HepG2 (cell line): Measurements from ENCODE around the gene HPDL. TPM values are rescaled to one million over a fixed set of nuclear protein-coding genes. Genes with fewer than 3 reads are reported as not detected.

Experiments used
- ATAC-seq: fragments of 200-7000 bp; cut with Tn5 transposase; 3 replicates; pipeline ENCODE4 v1.9.1; 2020; ENCODE audit warnings: mild to moderate bottlenecking, moderate library complexity
- BruUV-seq: library from RNA; stranded (reverse); fragments of 400-500 nt; replicated peaks from 2 replicates; lab custom pipeline; 2021; lab: Mats Ljungman, UMichigan
- CTCF ChIA-PET: fragments of 300-600 bp; formaldehyde crosslinking; extraction: SDS; loops from one replicate; lab custom pipeline; 2021; ENCODE audit warnings: low total read pairs, inconsistent platforms, low intra/inter-chr PET ratio; lab: Yijun Ruan, JAX
- POLR2A ChIA-PET: fragments of 350-600 bp; sonication (Branson Sonifier 250); formaldehyde crosslinking; loops from one replicate; lab custom pipeline; 2020; ENCODE audit warnings: antibody characterized with exemption, inconsistent platforms; lab: Yijun Ruan, JAX
- DNase-seq: peaks from one replicate; pipeline ENCODE4 v3.0.0-alpha.2; 2015; ENCODE audit warnings: low spot score
- FAIRE-seq: peaks from 3 replicates; lab custom pipeline; 2011; peaks lifted over from hg19 to GRCh38; lab: Jason Lieb, UNC
- H2AFZ ChIP-seq: one replicate; pipeline ENCODE4 v1.6.1; 2011; ENCODE audit warnings: low read length, inconsistent platforms
- H3K27ac ChIP-seq: fragments of 300-600 bp; 3 replicates; pipeline ENCODE4 v1.8.0; 2011; ENCODE audit warnings: mixed run types, mild to moderate bottlenecking, mixed read lengths, low read length, inconsistent platforms; ENCODE audit not compliant: insufficient read depth; ENCODE audit errors: extremely low read length
- H3K27me3 ChIP-seq, 2 experiments: fragments of 200-600 bp in 1 of 2; 2 replicates in 1 of 2; 3 replicates in 1 of 2; pipeline versions ENCODE4 v1.6.0 to v1.8.0; 2011; ENCODE audit warnings: low read length in 2 of 2, mild to moderate bottlenecking in 2 of 2, moderate library complexity in 2 of 2, inconsistent platforms in 1 of 2; ENCODE audit not compliant: insufficient read depth in 2 of 2, control insufficient read depth in 1 of 2
- H3K36me3 ChIP-seq, 2 experiments: fragments of 200-600 bp in 1 of 2; replicated peaks in 1 of 2; 2 replicates in 1 of 2; 3 replicates in 1 of 2; pipeline versions ENCODE4 v1.5.1 to v1.8.0; 2011; ENCODE audit warnings: low read length in 2 of 2, inconsistent platforms in 1 of 2; ENCODE audit not compliant: insufficient read depth in 2 of 2, control insufficient read depth in 1 of 2
- H3K4me1 ChIP-seq: 2 replicates; pipeline ENCODE4 v1.5.1; 2012; ENCODE audit warnings: low read length, inconsistent platforms; ENCODE audit not compliant: insufficient read depth
- H3K4me2 ChIP-seq: 2 replicates; pipeline ENCODE4 v1.6.0; 2011; ENCODE audit warnings: low read depth, low read length, inconsistent platforms
- H3K4me3 ChIP-seq, 3 experiments: fragments of 200-600 bp in 1 of 3; sonication (generic), shearing (Covaris generic) in 1 of 3; replicated peaks in 1 of 3; 2 replicates each; pipeline ENCODE4 v1.5.1; 2011 to 2016; ENCODE audit warnings: low read length in 3 of 3, inconsistent platforms in 2 of 3, low read depth in 2 of 3, mild to moderate bottlenecking in 2 of 3, control low read depth in 1 of 3, mixed read lengths in 1 of 3; ENCODE audit not compliant: insufficient read depth in 1 of 3
- H3K79me2 ChIP-seq: one replicate; pipeline ENCODE4 v1.6.1; 2011; ENCODE audit warnings: low read length, inconsistent platforms; ENCODE audit not compliant: insufficient read depth
- H3K9ac ChIP-seq: 2 replicates; pipeline ENCODE4 v1.6.0; 2011; ENCODE audit warnings: mild to moderate bottlenecking, low read depth, low read length, inconsistent platforms; ENCODE audit not compliant: insufficient read depth
- H3K9me3 ChIP-seq: 2 replicates; pipeline ENCODE4 v1.5.1; 2012; ENCODE audit warnings: mild to moderate bottlenecking, low read length
- H4K20me1 ChIP-seq: 2 replicates; pipeline ENCODE4 v1.6.0; 2011; ENCODE audit warnings: inconsistent platforms, mild to moderate bottlenecking, low read length, moderate library complexity; ENCODE audit not compliant: insufficient read depth
- ARNTL ChIP-seq: sonication (generic); formaldehyde crosslinking; IDR thresholded peaks from 2 replicates; pipeline ENCODE4 v1.4.0; 2020; ENCODE audit warnings: mild to moderate bottlenecking, missing genetic modification reagents
- CAMTA2 ChIP-seq: sonication (generic); formaldehyde crosslinking; IDR thresholded peaks from 2 replicates; pipeline ENCODE4 v1.4.0; 2020; ENCODE audit warnings: mild to moderate bottlenecking, missing genetic modification reagents, borderline replicate concordance
- GABPB1 ChIP-seq: IDR thresholded peaks from 2 replicates; pipeline ENCODE4 v1.6.1; 2016; ENCODE audit warnings: mild to moderate bottlenecking, missing genetic modification reagents, moderate library complexity, missing compliant biosample characterization
- JUN ChIP-seq: sonication (generic); formaldehyde crosslinking; IDR thresholded peaks from 2 replicates; pipeline ENCODE4 v1.4.0; 2020; ENCODE audit warnings: mild to moderate bottlenecking, missing genetic modification reagents
- MZF1 ChIP-seq: sonication (generic); formaldehyde crosslinking; IDR thresholded peaks from 2 replicates; pipeline ENCODE4 v1.8.1; 2023; ENCODE audit warnings: mild to moderate bottlenecking, missing genetic modification reagents, borderline replicate concordance
- NRL ChIP-seq: sonication (generic); formaldehyde crosslinking; IDR thresholded peaks from 2 replicates; pipeline ENCODE4 v1.5.0; 2020; ENCODE audit warnings: missing genetic modification reagents, mild to moderate bottlenecking, moderate library complexity, borderline replicate concordance
- REPIN1 ChIP-seq: sonication (generic); formaldehyde crosslinking; IDR thresholded peaks from 2 replicates; pipeline ENCODE4 v1.8.0; 2022; ENCODE audit warnings: missing genetic modification reagents, low read depth, mild to moderate bottlenecking, borderline replicate concordance
- SNAI1 ChIP-seq: sonication (generic); formaldehyde crosslinking; IDR thresholded peaks from 2 replicates; pipeline ENCODE4 v1.5.0; 2020; ENCODE audit warnings: mild to moderate bottlenecking, missing genetic modification reagents, borderline replicate concordance
- ZNF124 ChIP-seq: sonication (generic); formaldehyde crosslinking; IDR thresholded peaks from 2 replicates; pipeline ENCODE4 v1.4.0; 2020; ENCODE audit warnings: missing genetic modification reagents
- ZNF138 ChIP-seq: sonication (generic); formaldehyde crosslinking; IDR thresholded peaks from 2 replicates; pipeline ENCODE4 v1.5.0; 2020; ENCODE audit warnings: mild to moderate bottlenecking, low read depth, missing genetic modification reagents
- ZNF773 ChIP-seq: sonication (generic); formaldehyde crosslinking; IDR thresholded peaks from 2 replicates; pipeline ENCODE4 v1.4.0; 2020; ENCODE audit warnings: missing genetic modification reagents, borderline replicate concordance
- ZNF792 ChIP-seq: IDR thresholded peaks from 2 replicates; pipeline ENCODE4 v1.6.1; 2016
- WGBS: methylation state at CpG from one replicate; pipeline ENCODE4 v1.1.6; 2017; ENCODE audit warnings: low lambda C conversion rate; 5-methylcytosine and 5-hydroxymethylcytosine counted together
- in situ Hi-C: cut with HindIII; loops from 2 replicates; pipeline ENCODE4 v1.10.0; 2017; ENCODE audit warnings: low pct_unique_long_range_greater_than_20kb; ENCODE audit not compliant: extremely low pct_ligation_motif_present
- intact Hi-C: fragments of 100-400 bp; cut with micrococcal nuclease; formaldehyde crosslinking; loops from one replicate; pipeline ENCODE4 v1.10.0; 2022; ENCODE audit not compliant: unreplicated experiment
- polyA plus RNA-seq, 8 experiments: library from polyadenylated mRNA; depleted of rRNA in 3 of 8; stranded (reverse) in 7 of 8; unstranded in 1 of 8; fragments of >200 nt; fragmentation: Illumina TruSeq in 4 of 8; extraction: Trizol in 4 of 8; gene quantifications; 2 replicates each; pipeline versions ENCODE4 v1.2.1 to v1.2.3, GENCODE V29; 2011 to 2016; ENCODE audit warnings: low read depth in 4 of 8, missing spikeins in 1 of 8, mixed read lengths in 1 of 8; ENCODE audit not compliant: insufficient read depth in 1 of 8
- total RNA-seq, 5 experiments: library from RNA; depleted of rRNA; stranded (reverse); fragments of >200 nt; fragmentation: Illumina TruSeq; extraction: Trizol; gene quantifications; 2 replicates each; pipeline ENCODE4 v1.2.3, GENCODE V29; 2016; ENCODE audit warnings: low read depth in 1 of 5
- TF ChIP-seq, protein P1 (sequence below): sonication (generic); formaldehyde crosslinking; IDR thresholded peaks from 2 replicates; pipeline ENCODE4 v1.4.0; 2020; ENCODE audit warnings: mild to moderate bottlenecking, missing genetic modification reagents
- TF ChIP-seq, protein P2 (sequence below): sonication (generic); formaldehyde crosslinking; IDR thresholded peaks from 2 replicates; pipeline ENCODE4 v1.5.1; 2020; ENCODE audit warnings: missing genetic modification reagents, mild to moderate bottlenecking, borderline replicate concordance
- TF ChIP-seq, protein P3 (sequence below), 2 experiments: IDR thresholded peaks; 2 replicates each; pipeline ENCODE4 v1.6.1; 2011 to 2012; ENCODE audit warnings: low read length in 2 of 2, borderline replicate concordance in 1 of 2, low read depth in 1 of 2, mild to moderate bottlenecking in 1 of 2, moderate library complexity in 1 of 2
- TF ChIP-seq, protein P4 (sequence below): sonication (generic); formaldehyde crosslinking; IDR thresholded peaks from 2 replicates; pipeline ENCODE4 v1.4.0; 2020; ENCODE audit warnings: mild to moderate bottlenecking, missing genetic modification reagents
- TF ChIP-seq, protein P5 (sequence below): sonication (generic); formaldehyde crosslinking; IDR thresholded peaks from 2 replicates; pipeline ENCODE4 v1.5.0; 2020; ENCODE audit warnings: missing genetic modification reagents

Gene HPDL
- total and polyA plus RNA-seq, 2 of the 13 experiments (the other 11 are each of a cell fraction or from before 2014, with no cell fraction given), result not detected

DNA sequence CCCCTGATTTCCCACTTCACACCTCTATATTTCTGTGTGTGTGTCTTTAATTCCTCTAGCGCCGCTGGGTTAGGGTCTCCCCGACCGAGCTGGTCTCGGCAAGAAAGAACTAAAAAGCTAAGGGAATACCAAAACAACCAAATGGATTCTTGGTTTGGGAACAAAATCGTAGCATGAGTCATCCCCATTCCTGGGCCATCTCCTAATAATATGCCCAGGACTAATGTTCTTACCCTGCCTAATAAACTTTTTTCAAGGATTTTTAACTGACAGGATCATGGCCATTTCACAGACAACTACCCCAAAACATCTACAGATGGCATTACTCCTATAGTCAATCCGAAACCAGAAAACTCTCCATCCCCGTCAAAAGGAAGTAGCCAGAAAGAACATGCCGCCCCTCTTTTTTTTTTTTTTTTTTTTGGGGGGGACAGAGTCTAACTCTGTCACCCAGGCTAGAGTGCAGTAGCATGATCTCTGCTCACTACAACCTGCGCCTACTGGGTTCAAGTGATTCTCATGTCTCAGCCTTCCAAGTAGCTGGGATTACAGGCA is 4.1 kb upstream of the HPDL start:
- intact Hi-C loops (no loop called here), in situ Hi-C loops (no loop called here)
- no TSS peak for BruUV-seq
- no peak for DNase-seq
- CTCF ChIA-PET, result no interaction called here
- FAIRE-seq, result no peak
- Histone ChIP-seq H3K27ac (no peak overlapping the region), H3K79me2 (no peaks in the 10 kb centered on the region), H2AFZ (no peak overlapping the region), H4K20me1 (no peaks in the 10 kb centered on the region), H3K9me3 (no peaks in the 10 kb centered on the region), H3K4me2 (no peak overlapping the region), H3K9ac (no peak overlapping the region), H3K4me1 (peaks cover 30% of the 10 kb centered on the region), H3K4me3 (no peak overlapping the region), H3K36me3 (no peaks in the 10 kb centered on the region), H3K27me3 (0 out of 5 replicates have a peak, but pooled peaks cover 0 to 2% of the 10 kb centered on the region in 2 experiments)
- WGBS, result 88% methylated on average over 10 of the region's 10 CpGs
- TF ChIP-seq, protein P1, sequence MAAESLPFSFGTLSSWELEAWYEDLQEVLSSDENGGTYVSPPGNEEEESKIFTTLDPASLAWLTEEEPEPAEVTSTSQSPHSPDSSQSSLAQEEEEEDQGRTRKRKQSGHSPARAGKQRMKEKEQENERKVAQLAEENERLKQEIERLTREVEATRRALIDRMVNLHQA (CRISPR knock-in tag), result no peak
- TF ChIP-seq, protein P2, sequence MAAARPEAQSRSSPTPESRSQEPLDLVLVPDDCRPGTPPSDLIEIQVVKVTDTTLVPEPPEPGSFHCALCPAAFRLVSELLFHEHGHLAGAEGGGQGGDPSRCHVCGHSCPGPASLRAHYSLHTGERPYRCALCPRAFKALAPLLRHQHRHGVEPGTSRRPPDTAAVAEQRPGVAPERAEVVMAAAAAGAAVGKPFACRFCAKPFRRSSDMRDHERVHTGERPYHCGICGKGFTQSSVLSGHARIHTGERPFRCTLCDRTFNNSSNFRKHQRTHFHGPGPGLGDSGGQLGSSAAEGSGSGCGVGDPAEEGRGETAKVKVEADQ (CRISPR knock-in tag), result no peak
- TF ChIP-seq, protein P3, sequence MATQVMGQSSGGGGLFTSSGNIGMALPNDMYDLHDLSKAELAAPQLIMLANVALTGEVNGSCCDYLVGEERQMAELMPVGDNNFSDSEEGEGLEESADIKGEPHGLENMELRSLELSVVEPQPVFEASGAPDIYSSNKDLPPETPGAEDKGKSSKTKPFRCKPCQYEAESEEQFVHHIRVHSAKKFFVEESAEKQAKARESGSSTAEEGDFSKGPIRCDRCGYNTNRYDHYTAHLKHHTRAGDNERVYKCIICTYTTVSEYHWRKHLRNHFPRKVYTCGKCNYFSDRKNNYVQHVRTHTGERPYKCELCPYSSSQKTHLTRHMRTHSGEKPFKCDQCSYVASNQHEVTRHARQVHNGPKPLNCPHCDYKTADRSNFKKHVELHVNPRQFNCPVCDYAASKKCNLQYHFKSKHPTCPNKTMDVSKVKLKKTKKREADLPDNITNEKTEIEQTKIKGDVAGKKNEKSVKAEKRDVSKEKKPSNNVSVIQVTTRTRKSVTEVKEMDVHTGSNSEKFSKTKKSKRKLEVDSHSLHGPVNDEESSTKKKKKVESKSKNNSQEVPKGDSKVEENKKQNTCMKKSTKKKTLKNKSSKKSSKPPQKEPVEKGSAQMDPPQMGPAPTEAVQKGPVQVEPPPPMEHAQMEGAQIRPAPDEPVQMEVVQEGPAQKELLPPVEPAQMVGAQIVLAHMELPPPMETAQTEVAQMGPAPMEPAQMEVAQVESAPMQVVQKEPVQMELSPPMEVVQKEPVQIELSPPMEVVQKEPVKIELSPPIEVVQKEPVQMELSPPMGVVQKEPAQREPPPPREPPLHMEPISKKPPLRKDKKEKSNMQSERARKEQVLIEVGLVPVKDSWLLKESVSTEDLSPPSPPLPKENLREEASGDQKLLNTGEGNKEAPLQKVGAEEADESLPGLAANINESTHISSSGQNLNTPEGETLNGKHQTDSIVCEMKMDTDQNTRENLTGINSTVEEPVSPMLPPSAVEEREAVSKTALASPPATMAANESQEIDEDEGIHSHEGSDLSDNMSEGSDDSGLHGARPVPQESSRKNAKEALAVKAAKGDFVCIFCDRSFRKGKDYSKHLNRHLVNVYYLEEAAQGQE (IDR thresholded peaks at IDR 0.05; ENCODE audit: borderline replicate concordance in 1 of 2, low read depth in 1 of 2, low read length in 2 of 2), result no peak
- TF ChIP-seq JUN (CRISPR knock-in tag) (no peak), SNAI1 (no peak), CAMTA2 (no peak), ARNTL (CRISPR knock-in tag) (no peak), MZF1 (CRISPR knock-in tag) (no peak), GABPB1 (CRISPR knock-in tag) (no peak), ZNF773 (no peak), ZNF138 (CRISPR knock-in tag) (no peak), REPIN1 (no peak), ZNF124 (CRISPR knock-in tag) (no peak), ZNF792 (CRISPR knock-in tag) (no peak), NRL (no peak)
- TF ChIP-seq, protein P4, sequence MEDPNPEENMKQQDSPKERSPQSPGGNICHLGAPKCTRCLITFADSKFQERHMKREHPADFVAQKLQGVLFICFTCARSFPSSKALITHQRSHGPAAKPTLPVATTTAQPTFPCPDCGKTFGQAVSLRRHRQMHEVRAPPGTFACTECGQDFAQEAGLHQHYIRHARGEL, result no peak
- TF ChIP-seq, protein P5, sequence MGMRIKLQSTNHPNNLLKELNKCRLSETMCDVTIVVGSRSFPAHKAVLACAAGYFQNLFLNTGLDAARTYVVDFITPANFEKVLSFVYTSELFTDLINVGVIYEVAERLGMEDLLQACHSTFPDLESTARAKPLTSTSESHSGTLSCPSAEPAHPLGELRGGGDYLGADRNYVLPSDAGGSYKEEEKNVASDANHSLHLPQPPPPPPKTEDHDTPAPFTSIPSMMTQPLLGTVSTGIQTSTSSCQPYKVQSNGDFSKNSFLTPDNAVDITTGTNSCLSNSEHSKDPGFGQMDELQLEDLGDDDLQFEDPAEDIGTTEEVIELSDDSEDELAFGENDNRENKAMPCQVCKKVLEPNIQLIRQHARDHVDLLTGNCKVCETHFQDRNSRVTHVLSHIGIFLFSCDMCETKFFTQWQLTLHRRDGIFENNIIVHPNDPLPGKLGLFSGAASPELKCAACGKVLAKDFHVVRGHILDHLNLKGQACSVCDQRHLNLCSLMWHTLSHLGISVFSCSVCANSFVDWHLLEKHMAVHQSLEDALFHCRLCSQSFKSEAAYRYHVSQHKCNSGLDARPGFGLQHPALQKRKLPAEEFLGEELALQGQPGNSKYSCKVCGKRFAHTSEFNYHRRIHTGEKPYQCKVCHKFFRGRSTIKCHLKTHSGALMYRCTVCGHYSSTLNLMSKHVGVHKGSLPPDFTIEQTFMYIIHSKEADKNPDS (CRISPR knock-in tag), result no peak
- no peak for ATAC-seq
- POLR2A ChIA-PET, result interaction anchor here (1.4 kb wide), 1 partner anchor 19 kb away, joined by 5 read pairs; no protein-coding TSS in a partner anchor
